Measurements from ENCODE around the gene OCSTAMP.
A peak's percentile ranks its signal among the peaks of the same experiment; 100 is the strongest.

Gene OCSTAMP

DNA sequence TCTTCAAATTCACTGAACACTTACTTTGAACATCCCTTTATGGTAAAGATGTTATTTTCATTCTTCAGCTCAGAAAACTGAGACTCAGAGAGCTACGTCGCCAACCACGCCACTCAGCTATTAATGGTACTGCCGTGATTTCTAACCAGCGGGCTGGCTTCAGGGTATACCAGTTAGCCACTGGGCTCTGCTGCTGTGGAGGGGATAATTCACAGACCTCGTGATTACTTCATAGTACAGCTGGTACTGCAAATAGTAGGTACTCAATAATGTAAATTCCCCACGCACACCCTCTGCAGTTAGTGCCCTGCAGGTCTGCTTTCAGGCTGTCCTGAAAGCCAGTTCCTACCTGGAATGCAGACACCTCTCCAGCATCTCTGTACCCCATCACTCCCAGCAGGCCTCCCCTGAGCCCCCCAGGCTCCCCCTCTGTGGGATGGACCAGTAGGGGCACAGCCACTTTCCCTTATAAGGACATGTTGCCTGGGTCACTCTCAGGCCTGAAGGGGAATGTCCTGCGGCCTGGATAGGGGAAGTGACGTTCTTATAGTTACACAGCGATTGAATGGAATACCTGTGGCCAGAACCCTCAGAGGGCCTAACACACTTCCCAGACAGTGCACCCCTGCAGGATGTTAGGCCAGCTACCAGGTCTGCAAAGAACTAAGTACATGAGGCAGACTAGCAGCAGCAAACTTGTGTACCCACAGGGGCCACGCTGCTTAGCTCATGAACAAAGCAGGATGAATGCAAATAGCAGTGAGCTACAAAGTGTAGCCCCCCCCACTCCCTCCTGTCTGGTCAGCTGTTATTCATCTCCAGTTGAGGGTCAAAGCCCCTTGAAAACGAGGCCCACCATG is 1.3 kb upstream of the OCSTAMP start:
- no CpG with 5 or more reads among the region's 12 CpGs for WGBS, 2 donors (ENCODE audit: extremely low coverage in 2 of 2, insufficient read length in 2 of 2, insufficient replicate concordance in 1 of 2)
- Histone ChIP-seq H4K8ac (ENCODE audit: low read depth, low read length) (no peak overlapping the region), H3K4ac (ENCODE audit: low read length) (no peak overlapping the region), H3K36me3 (replicated peaks in 1 of 2; ENCODE audit: control insufficient read depth in 2 of 2, insufficient read depth in 2 of 2, low read length in 2 of 2) (no peaks in the 10 kb centered on the region), H3K9ac (ENCODE audit: low read depth, low read length, poor library complexity) (no peak overlapping the region), H3K23ac (ENCODE audit: low read depth, low read length, poor library complexity) (no peak overlapping the region), H2BK120ac (ENCODE audit: low read depth, low read length) (no peak overlapping the region), H2AK5ac (ENCODE audit: low read depth, low read length) (no peak overlapping the region), H3K4me1 (ENCODE audit: control insufficient read depth in 2 of 2, insufficient read depth in 1 of 2, low read depth in 1 of 2, low read length in 2 of 2) (peaks cover 1 to 25% of the 10 kb centered on the region in 2 donors), H3K4me3 (ENCODE audit: low read length in 2 of 2) (no peak overlapping the region), H4K91ac (ENCODE audit: low read depth, low read length, poor library complexity) (no peak overlapping the region), H3K14ac (ENCODE audit: low read length) (no peak overlapping the region), H2BK12ac (ENCODE audit: low read length) (no peak overlapping the region), H3K27ac (replicated peaks; ENCODE audit: low read length) (no peak overlapping the region), H2AFZ (ENCODE audit: low read length) (peak overlapping the region; percentile 75), H3K9me3 (replicated peaks in 1 of 2; ENCODE audit: control insufficient read depth in 2 of 2, insufficient read depth in 1 of 2, low read depth in 1 of 2, low read length in 2 of 2) (no peaks in the 10 kb centered on the region), H3K79me1 (ENCODE audit: low read depth, low read length) (no peaks in the 10 kb centered on the region), H2BK5ac (ENCODE audit: low read length) (no peak overlapping the region), H3K18ac (ENCODE audit: low read length) (peak overlapping the region; percentile 54), H2BK15ac (ENCODE audit: low read length) (no peak overlapping the region), H3K4me2 (ENCODE audit: insufficient read depth, low read length, poor library complexity, severe bottlenecking) (no peak overlapping the region), H3K27me3 (ENCODE audit: control insufficient read depth in 3 of 3, insufficient read depth in 3 of 3, low read depth in 1 of 3, low read length in 3 of 3) (no peaks in the 10 kb centered on the region)
- DNase-seq (ENCODE audit: low spot score) = no peak

DNA sequence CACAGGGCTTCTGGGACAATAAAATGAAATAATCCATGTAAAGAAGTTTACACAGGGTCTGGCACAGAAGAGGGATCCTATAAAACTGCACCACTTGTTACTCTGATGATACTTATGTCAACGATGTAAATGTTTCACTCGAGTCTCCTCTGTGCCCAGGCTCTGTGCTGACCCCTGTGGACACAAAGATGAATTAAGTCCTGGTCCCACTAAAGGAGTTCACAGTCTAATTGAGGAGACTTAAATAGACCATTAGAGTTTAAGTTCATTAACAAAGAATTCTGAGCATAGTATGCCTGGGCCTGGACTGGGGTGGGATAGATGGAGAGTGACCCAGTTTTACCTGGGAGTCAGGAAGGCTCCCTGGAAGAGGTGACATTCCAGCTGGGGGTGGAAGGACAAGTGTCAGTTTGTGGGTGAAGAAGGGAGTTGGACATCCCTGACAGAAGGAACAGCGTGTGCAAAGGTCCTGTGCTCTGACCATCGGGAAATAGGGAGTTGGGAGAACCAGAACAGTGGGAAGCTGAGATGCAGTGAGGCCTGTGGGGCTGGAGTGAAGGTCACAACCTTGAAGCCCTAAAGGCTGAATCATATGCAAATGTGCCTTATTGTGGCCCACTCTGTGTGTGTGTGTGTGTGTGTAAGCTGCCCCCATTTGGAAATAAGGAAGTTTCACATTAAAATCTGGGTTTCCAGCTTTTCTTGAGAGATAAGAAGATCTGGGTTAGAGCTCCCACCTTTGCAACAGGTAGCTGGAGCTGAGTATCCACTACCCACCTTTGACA is 1.1 kb downstream of the OCSTAMP start:
- DNase-seq (ENCODE audit: low spot score) = no peak
- Histone ChIP-seq H3K14ac (ENCODE audit: low read length) (no peak overlapping the region), H2BK15ac (ENCODE audit: low read length) (no peak overlapping the region), H3K9ac (ENCODE audit: low read depth, low read length, poor library complexity) (no peak overlapping the region), H3K4me1 (ENCODE audit: control insufficient read depth in 2 of 2, insufficient read depth in 1 of 2, low read depth in 1 of 2, low read length in 2 of 2) (peaks cover 1 to 21% of the 10 kb centered on the region in 2 donors), H2BK5ac (ENCODE audit: low read length) (no peak overlapping the region), H4K8ac (ENCODE audit: low read depth, low read length) (no peak overlapping the region), H3K79me1 (ENCODE audit: low read depth, low read length) (no peaks in the 10 kb centered on the region), H4K91ac (ENCODE audit: low read depth, low read length, poor library complexity) (no peak overlapping the region), H2AFZ (ENCODE audit: low read length) (no peak overlapping the region), H2AK5ac (ENCODE audit: low read depth, low read length) (no peak overlapping the region), H3K27me3 (ENCODE audit: control insufficient read depth in 3 of 3, insufficient read depth in 3 of 3, low read depth in 1 of 3, low read length in 3 of 3) (no peaks in the 10 kb centered on the region), H3K4ac (ENCODE audit: low read length) (no peak overlapping the region), H3K23ac (ENCODE audit: low read depth, low read length, poor library complexity) (no peak overlapping the region), H3K36me3 (replicated peaks in 1 of 2; ENCODE audit: control insufficient read depth in 2 of 2, insufficient read depth in 2 of 2, low read length in 2 of 2) (no peaks in the 10 kb centered on the region), H3K4me3 (ENCODE audit: low read length in 2 of 2) (no peak overlapping the region), H3K4me2 (ENCODE audit: insufficient read depth, low read length, poor library complexity, severe bottlenecking) (no peak overlapping the region), H3K27ac (replicated peaks; ENCODE audit: low read length) (no peak overlapping the region), H3K9me3 (replicated peaks in 1 of 2; ENCODE audit: control insufficient read depth in 2 of 2, insufficient read depth in 1 of 2, low read depth in 1 of 2, low read length in 2 of 2) (no peaks in the 10 kb centered on the region), H3K18ac (ENCODE audit: low read length) (no peak overlapping the region), H2BK120ac (ENCODE audit: low read depth, low read length) (no peak overlapping the region), H2BK12ac (ENCODE audit: low read length) (no peak overlapping the region)
- no CpG with 5 or more reads among the region's 4 CpGs for WGBS, 2 donors (ENCODE audit: extremely low coverage in 2 of 2, insufficient read length in 2 of 2, insufficient replicate concordance in 1 of 2)

DNA sequence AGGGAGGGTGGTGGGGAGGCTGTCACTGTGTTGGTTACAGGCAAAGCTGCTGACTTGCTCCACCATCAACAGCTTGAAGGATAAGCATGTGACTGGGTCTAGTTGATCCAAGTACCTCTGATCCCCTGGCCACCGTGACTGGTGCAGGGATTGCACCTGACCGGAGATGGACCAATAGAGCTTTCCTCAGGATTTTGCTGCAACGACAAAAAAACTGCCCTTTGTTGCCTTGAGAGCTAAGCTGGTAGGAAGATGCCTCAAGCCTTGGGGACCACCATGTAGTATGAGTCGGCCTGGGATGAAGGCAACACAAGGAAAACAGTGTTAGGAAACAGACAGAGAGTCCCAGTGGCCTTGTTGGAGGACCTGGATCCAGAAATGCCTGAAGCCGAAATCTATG is 1.8 kb downstream of the OCSTAMP start:
- H2AK5ac ChIP-seq (ENCODE audit: low read depth, low read length) = no peak overlapping the region
- H2AFZ ChIP-seq (ENCODE audit: low read length) = no peak overlapping the region
- no peaks in the 10 kb centered on the region for H3K9me3 ChIP-seq (replicated peaks in 1 of 2; ENCODE audit: control insufficient read depth in 2 of 2, insufficient read depth in 1 of 2, low read depth in 1 of 2, low read length in 2 of 2)
- H2BK12ac ChIP-seq (ENCODE audit: low read length) = no peak overlapping the region
- no peak overlapping the region for H2BK15ac ChIP-seq (ENCODE audit: low read length)
- no peak overlapping the region for H3K14ac ChIP-seq (ENCODE audit: low read length)
- no peak for DNase-seq (ENCODE audit: low spot score)
- no peak overlapping the region for H2BK5ac ChIP-seq (ENCODE audit: low read length)
- H3K36me3 ChIP-seq (replicated peaks in 1 of 2; ENCODE audit: control insufficient read depth in 2 of 2, insufficient read depth in 2 of 2, low read length in 2 of 2) = no peaks in the 10 kb centered on the region
- H3K9ac ChIP-seq (ENCODE audit: low read depth, low read length, poor library complexity) = no peak overlapping the region
- no peak overlapping the region for H3K4ac ChIP-seq (ENCODE audit: low read length)
- no peak overlapping the region for H3K4me2 ChIP-seq (ENCODE audit: insufficient read depth, low read length, poor library complexity, severe bottlenecking)
- peaks cover 1 to 21% of the 10 kb centered on the region in 2 donors for H3K4me1 ChIP-seq (ENCODE audit: control insufficient read depth in 2 of 2, insufficient read depth in 1 of 2, low read depth in 1 of 2, low read length in 2 of 2)
- H3K79me1 ChIP-seq (ENCODE audit: low read depth, low read length) = no peaks in the 10 kb centered on the region
- H4K91ac ChIP-seq (ENCODE audit: low read depth, low read length, poor library complexity) = no peak overlapping the region
- no peaks in the 10 kb centered on the region for H3K27me3 ChIP-seq (ENCODE audit: control insufficient read depth in 3 of 3, insufficient read depth in 3 of 3, low read depth in 1 of 3, low read length in 3 of 3)
- H3K4me3 ChIP-seq (ENCODE audit: low read length in 2 of 2) = no peak overlapping the region
- no CpG with 5 or more reads among the region's 5 CpGs for whole genome bisulfite sequencing, 2 donors (ENCODE audit: extremely low coverage in 2 of 2, insufficient read length in 2 of 2, insufficient replicate concordance in 1 of 2)
- H4K8ac ChIP-seq (ENCODE audit: low read depth, low read length) = no peak overlapping the region
- no peak overlapping the region for H2BK120ac ChIP-seq (ENCODE audit: low read depth, low read length)
- no peak overlapping the region for H3K27ac ChIP-seq (replicated peaks; ENCODE audit: low read length)
- no peak overlapping the region for H3K18ac ChIP-seq (ENCODE audit: low read length)
- H3K23ac ChIP-seq (ENCODE audit: low read depth, low read length, poor library complexity) = no peak overlapping the region

DNA sequence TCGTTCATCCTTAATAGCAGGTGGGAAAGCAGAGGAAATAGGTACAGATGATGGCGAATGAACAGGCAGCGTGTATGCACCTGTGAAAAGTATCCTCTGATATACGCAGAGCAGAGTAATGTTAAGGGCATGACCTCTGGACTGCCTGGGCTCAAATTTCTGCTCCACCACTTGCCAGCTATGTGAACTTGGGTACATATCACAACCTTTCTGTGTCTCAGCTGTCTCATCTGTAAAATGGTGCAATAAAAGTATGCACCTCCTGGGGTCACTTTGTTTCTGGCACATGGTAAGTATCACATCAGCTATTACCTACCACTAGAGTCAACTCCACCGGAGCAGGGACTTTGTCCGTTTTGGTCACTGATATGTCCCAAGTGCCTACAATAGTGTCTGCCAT is 2.5 kb downstream of the OCSTAMP start:
- H3K9ac ChIP-seq (ENCODE audit: low read depth, low read length, poor library complexity) = no peak overlapping the region
- H3K4me1 ChIP-seq (ENCODE audit: control insufficient read depth in 2 of 2, insufficient read depth in 1 of 2, low read depth in 1 of 2, low read length in 2 of 2) = peaks cover 1 to 16% of the 10 kb centered on the region in 2 donors
- no CpG with 5 or more reads among the region's 6 CpGs for WGBS, 2 donors (ENCODE audit: extremely low coverage in 2 of 2, insufficient read length in 2 of 2, insufficient replicate concordance in 1 of 2)
- no peaks in the 10 kb centered on the region for H3K9me3 ChIP-seq (replicated peaks in 1 of 2; ENCODE audit: control insufficient read depth in 2 of 2, insufficient read depth in 1 of 2, low read depth in 1 of 2, low read length in 2 of 2)
- H3K79me1 ChIP-seq (ENCODE audit: low read depth, low read length) = no peaks in the 10 kb centered on the region
- no peak overlapping the region for H2BK15ac ChIP-seq (ENCODE audit: low read length)
- H2BK120ac ChIP-seq (ENCODE audit: low read depth, low read length) = no peak overlapping the region
- no peak overlapping the region for H2BK12ac ChIP-seq (ENCODE audit: low read length)
- no peak overlapping the region for H3K4ac ChIP-seq (ENCODE audit: low read length)
- H3K4me2 ChIP-seq (ENCODE audit: insufficient read depth, low read length, poor library complexity, severe bottlenecking) = no peak overlapping the region
- no peak overlapping the region for H3K23ac ChIP-seq (ENCODE audit: low read depth, low read length, poor library complexity)
- no peak overlapping the region for H4K91ac ChIP-seq (ENCODE audit: low read depth, low read length, poor library complexity)
- H3K14ac ChIP-seq (ENCODE audit: low read length) = no peak overlapping the region
- no peak overlapping the region for H3K27ac ChIP-seq (replicated peaks; ENCODE audit: low read length)
- H3K18ac ChIP-seq (ENCODE audit: low read length) = no peak overlapping the region
- no peak overlapping the region for H2AK5ac ChIP-seq (ENCODE audit: low read depth, low read length)
- H2BK5ac ChIP-seq (ENCODE audit: low read length) = no peak overlapping the region
- no peak for DNase-seq (ENCODE audit: low spot score)
- H3K4me3 ChIP-seq (ENCODE audit: low read length in 2 of 2) = peak overlapping the region in 1 of 2 donors; percentile 13
- no peak overlapping the region for H4K8ac ChIP-seq (ENCODE audit: low read depth, low read length)
- no peak overlapping the region for H2AFZ ChIP-seq (ENCODE audit: low read length)
- no peaks in the 10 kb centered on the region for H3K36me3 ChIP-seq (replicated peaks in 1 of 2; ENCODE audit: control insufficient read depth in 2 of 2, insufficient read depth in 2 of 2, low read length in 2 of 2)
- no peaks in the 10 kb centered on the region for H3K27me3 ChIP-seq (ENCODE audit: control insufficient read depth in 3 of 3, insufficient read depth in 3 of 3, low read depth in 1 of 3, low read length in 3 of 3)

Measured in neuronal stem cell (in vitro differentiated cells).